Esophagus squamous epithelium (tissue), 5 donors: ENCODE results near the gene PIN1. TPM values are rescaled to one million over a fixed set of nuclear protein-coding genes. Genes with fewer than 3 reads are reported as not detected.

ENCODE experiments used
- DNase-seq: peaks from one replicate; lab custom pipeline; 2025; lab: John Stamatoyannopoulos, UW
- H3K27ac ChIP-seq, 4 donors: fragments of 200-600 bp; sonication (generic); one replicate each; pipeline ENCODE4 v1.5.1; 2016 to 2019; ENCODE audit warnings: mild to moderate bottlenecking in 1 of 4
- H3K27me3 ChIP-seq, 4 donors: fragments of 200-600 bp; sonication (generic); 1 replicate in 3 of 4; 2 replicates in 1 of 4; pipeline versions ENCODE4 v1.5.1 to v1.6.0; 2017 to 2021; ENCODE audit warnings: antibody characterized with exemption in 1 of 4
- H3K36me3 ChIP-seq, 3 donors: fragments of 200-600 bp; sonication (generic); one replicate each; pipeline ENCODE4 v1.5.1; 2016 to 2019
- H3K4me1 ChIP-seq, 3 donors: fragments of 200-600 bp; sonication (generic); one replicate each; pipeline ENCODE4 v1.5.1; 2017 to 2019
- H3K4me3 ChIP-seq, 4 donors: fragments of 200-600 bp; sonication (generic); 1 replicate in 3 of 4; 2 replicates in 1 of 4; pipeline ENCODE4 v1.5.1; 2016 to 2019; ENCODE audit warnings: mild to moderate bottlenecking in 2 of 4, moderate library complexity in 1 of 4
- H3K9me3 ChIP-seq, 3 donors: fragments of 200-600 bp; sonication (generic); one replicate each; pipeline ENCODE4 v1.5.1; 2016 to 2019
- POLR2A ChIP-seq, 4 donors: fragments of 450-650 bp; IDR thresholded peaks; one replicate each; pipeline ENCODE4 v1.6.1; 2017; ENCODE audit warnings: antibody characterized with exemption in 4 of 4, mild to moderate bottlenecking in 4 of 4, moderate library complexity in 3 of 4
- WGBS, 2 donors: methylation state at CpG; one replicate each; pipeline ENCODE4 v1.1.5; 2018; 5-methylcytosine and 5-hydroxymethylcytosine counted together
- intact Hi-C: fragments of 100-400 bp; cut with DNase I; formaldehyde crosslinking; loops from one replicate; pipeline ENCODE4 v1.15.0; 2022
- small RNA-seq, 4 donors: library from RNA; depleted of rRNA; stranded (forward); fragments of <200 nt; gene quantifications; one replicate each; pipeline ENCODE3, GENCODE V24; 2016
- total RNA-seq, 4 donors: library from RNA; depleted of rRNA; stranded (reverse); fragments of >200 nt; gene quantifications; one replicate each; pipeline ENCODE4 v1.1.0, GENCODE V29; 2016
- TF ChIP-seq, protein P1 (sequence below), 6 experiments: fragments of 450-650 bp in 4 of 6; fragments of 200-600 bp in 2 of 6; sonication (generic) in 2 of 6; IDR thresholded peaks; one replicate each; pipeline ENCODE4 v1.5.1; 2016 to 2019; ENCODE audit warnings: antibody characterized with exemption in 6 of 6, mild to moderate bottlenecking in 4 of 6, moderate library complexity in 4 of 6
- donor health status: DM: yes; HTN: yes; CAD: no.

PIN1 gene
- total RNA-seq, 4 donors from 2014 or later = 61.1 to 77.1 (median 67.6) TPM

DNA sequence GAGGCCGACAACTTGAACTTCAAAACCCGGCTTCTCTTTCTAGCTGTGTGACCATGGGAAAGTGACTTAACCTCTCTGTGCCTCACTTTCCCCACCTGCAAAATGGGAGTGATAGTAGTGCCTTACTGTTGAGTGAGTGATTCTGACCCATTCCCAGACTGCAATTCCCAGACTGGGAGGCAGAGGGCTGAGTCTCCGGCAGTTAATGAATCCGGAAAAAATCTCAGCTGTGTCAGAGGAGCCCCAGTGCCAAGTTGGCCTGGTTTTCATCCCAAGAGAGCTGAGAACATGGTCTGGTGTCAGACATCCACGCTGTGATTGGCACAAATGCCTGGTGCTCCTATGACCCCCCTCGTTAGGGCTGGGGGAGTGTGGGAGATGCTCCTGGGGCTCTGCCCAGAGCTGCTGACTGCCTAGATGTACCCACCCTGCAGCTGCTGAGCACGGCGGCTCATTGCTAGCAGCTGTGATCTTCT lies 50.0 kb downstream of the PIN1 start:
- Histone ChIP-seq H3K4me1 (peaks cover 0 to 15% (median 10%) of the 10 kb centered on the region in 3 donors), H3K9me3 (no peaks in the 10 kb centered on the region), H3K27me3 (peaks cover 0 to 4% (median 0%) of the 10 kb centered on the region in 4 donors), H3K4me3 (no peak overlapping the region), H3K36me3 (no peaks in the 10 kb centered on the region), H3K27ac (no peak overlapping the region)
- intact Hi-C loops = no loop called here
- TF ChIP-seq, protein P1, sequence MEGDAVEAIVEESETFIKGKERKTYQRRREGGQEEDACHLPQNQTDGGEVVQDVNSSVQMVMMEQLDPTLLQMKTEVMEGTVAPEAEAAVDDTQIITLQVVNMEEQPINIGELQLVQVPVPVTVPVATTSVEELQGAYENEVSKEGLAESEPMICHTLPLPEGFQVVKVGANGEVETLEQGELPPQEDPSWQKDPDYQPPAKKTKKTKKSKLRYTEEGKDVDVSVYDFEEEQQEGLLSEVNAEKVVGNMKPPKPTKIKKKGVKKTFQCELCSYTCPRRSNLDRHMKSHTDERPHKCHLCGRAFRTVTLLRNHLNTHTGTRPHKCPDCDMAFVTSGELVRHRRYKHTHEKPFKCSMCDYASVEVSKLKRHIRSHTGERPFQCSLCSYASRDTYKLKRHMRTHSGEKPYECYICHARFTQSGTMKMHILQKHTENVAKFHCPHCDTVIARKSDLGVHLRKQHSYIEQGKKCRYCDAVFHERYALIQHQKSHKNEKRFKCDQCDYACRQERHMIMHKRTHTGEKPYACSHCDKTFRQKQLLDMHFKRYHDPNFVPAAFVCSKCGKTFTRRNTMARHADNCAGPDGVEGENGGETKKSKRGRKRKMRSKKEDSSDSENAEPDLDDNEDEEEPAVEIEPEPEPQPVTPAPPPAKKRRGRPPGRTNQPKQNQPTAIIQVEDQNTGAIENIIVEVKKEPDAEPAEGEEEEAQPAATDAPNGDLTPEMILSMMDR (IDR thresholded peaks at IDR 0.05) = peak in 1 of 6 experiments; percentile 24
- TF ChIP-seq POLR2A (IDR thresholded peaks at IDR 0.05) = no peak
- no peak for DNase-seq
- WGBS, 2 donors = 26 to 39% methylated on average over 5 to 7 of the region's 8 CpGs

DNA sequence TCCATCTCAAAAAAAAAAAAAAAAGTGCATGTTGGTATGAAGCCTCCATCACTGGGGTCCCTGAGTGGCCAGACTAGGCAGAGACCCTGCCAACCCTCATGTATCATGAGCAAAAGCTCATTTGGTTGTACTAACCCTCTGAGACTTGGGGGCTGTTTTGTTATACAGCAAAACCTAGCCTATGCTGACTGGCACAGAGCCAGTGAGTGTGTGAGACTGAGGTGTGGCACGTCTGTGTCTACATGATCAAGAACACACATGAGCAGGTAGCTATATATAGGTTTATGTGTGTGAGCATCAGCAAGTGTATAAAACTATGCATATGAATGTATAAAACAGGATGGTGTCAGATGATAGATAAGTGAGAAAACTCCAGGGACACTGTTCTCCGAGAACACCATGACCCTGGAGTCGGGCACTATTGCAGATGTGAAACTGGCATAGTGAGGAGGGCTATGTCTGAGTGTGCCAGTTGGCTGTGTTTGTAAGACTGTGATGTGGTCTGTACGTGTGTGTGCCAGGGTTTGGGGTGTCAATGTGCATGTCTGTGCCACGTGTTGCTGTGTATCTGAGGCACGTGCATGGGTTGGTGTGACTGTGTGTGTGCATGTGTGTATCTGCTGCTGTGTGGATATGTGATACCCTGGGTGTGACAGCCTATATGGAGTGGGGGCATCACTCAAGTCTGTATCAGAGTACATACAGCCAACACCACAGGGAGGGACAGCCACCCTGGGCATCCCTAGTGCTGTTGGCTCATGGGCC lies 56.7 kb downstream of the PIN1 start:
- Histone ChIP-seq H3K27ac (no peak overlapping the region), H3K27me3 (no peaks in the 10 kb centered on the region), H3K36me3 (no peaks in the 10 kb centered on the region), H3K4me3 (no peak overlapping the region), H3K9me3 (no peaks in the 10 kb centered on the region), H3K4me1 (no peaks in the 10 kb centered on the region)
- TF ChIP-seq, protein P1 (IDR thresholded peaks at IDR 0.05) = no peak
- TF ChIP-seq POLR2A (IDR thresholded peaks at IDR 0.05) = no peak
- no peak for DNase-seq
- intact Hi-C loops = no loop called here
- WGBS, 2 donors = 61 to 78% methylated on average over 5 to 6 of the region's 6 CpGs

Small RNA genes within 50 kb of the gene (small RNA-seq; reads per million reads assigned to genes)
- gene RF00156 = 0 to 0.09 (median 0) reads per million in 4 donors

Other genes starting within 250 kb of the PIN1 start
- 10 to 100 TPM; 31.3 to 52.1 (median 40.8) TPM for gene ZNF561, start 214.1 kb upstream of the PIN1 start, total RNA-seq
- gene ZNF562, start 160.2 kb upstream of the PIN1 start, total RNA-seq = 10 to 100 TPM; 26.3 to 45.6 (median 34.0) TPM
- 10 to 100 TPM; 10.8 to 18.5 (median 13.5) TPM for gene ZNF846, start 66.6 kb upstream of the PIN1 start, total RNA-seq
- 10 to 100 TPM in 3 of 4 donors, 1 to 10 TPM in 1; 6.9 to 20.0 (median 13.7) TPM for gene FBXL12, start 16.2 kb upstream of the PIN1 start, total RNA-seq
- gene UBL5, start 7.4 kb upstream of the PIN1 start, total RNA-seq = 100 to 1,000 TPM; 394 to 688 (median 499) TPM
- gene OLFM2, start 101.2 kb downstream of the PIN1 start, total RNA-seq = 10 to 100 TPM in 2 of 4 donors, 1 to 10 TPM in 2; 8.6 to 14.6 (median 9.8) TPM
- 1 to 10 TPM; 3.7 to 7.4 (median 5.2) TPM for gene COL5A3, start 175.2 kb downstream of the PIN1 start, total RNA-seq
- not detected for gene RDH8, start 178.2 kb downstream of the PIN1 start, total RNA-seq